ENCODE data around the gene DCUN1D4. TPM values are rescaled to one million over a fixed set of nuclear protein-coding genes. Genes with fewer than 3 reads are reported as not detected.
A peak's percentile ranks its signal among the peaks of the same experiment; 100 is the strongest.

Gene DCUN1D4
- total RNA-seq, 1 experiment from 2014 or later, result 34.3 TPM

GRCh38 chr4:51843309-51844152, 578 bp downstream of the DCUN1D4 start:
- Mint-ChIP-seq H3K9me3 (no peaks in the 10 kb centered on the region), H3K4me1 (peaks cover 30% of the 10 kb centered on the region), H3K27me3 (ENCODE audit: low read depth) (peaks cover 39% of the 10 kb centered on the region), H3K4me3 (peak overlapping the region; percentile 64), H3K36me3 (no peaks in the 10 kb centered on the region), H3K27ac (no peak overlapping the region)
- no peak for TF ChIP-seq ZNF317 (CRISPR knock-in tag; IDR thresholded peaks at IDR 0.05; ENCODE audit: borderline replicate concordance, low read depth)
- TF ChIP-seq JUN (CRISPR knock-in tag; IDR thresholded peaks at IDR 0.05), result no peak
- no peak for TF ChIP-seq IRF2 (CRISPR knock-in tag; IDR thresholded peaks at IDR 0.05; ENCODE audit: borderline replicate concordance, low read depth)
- no peak for TF ChIP-seq ATF2 (CRISPR knock-in tag; IDR thresholded peaks at IDR 0.05; ENCODE audit: borderline replicate concordance, low read depth)
- ChIA-PET POLR2A (interaction anchor here (0.7 to 1.4 kb wide), 4 partner anchors 7 to 236 kb away, joined by 4 to 6 read pairs (median 4); partner anchors contain the start of gene SGCB), CTCF (interaction anchor here (1.3 to 1.9 kb wide), 4 partner anchors 10 to 172 kb away, joined by 7 to 22 read pairs (median 8); no protein-coding TSS in a partner anchor)
- DNase-seq (ENCODE audit: low spot score), result peak; percentile 58
- ATAC-seq, result peak; percentile 1

GRCh38 chr4:51844153-51845054, 1.5 kb downstream of the DCUN1D4 start:
- ChIA-PET CTCF (no interaction called here), POLR2A (interaction anchor here (0.7 to 0.8 kb wide), 2 partner anchors 9 to 235 kb away, joined by 3 to 4 read pairs; no protein-coding TSS in a partner anchor)
- DNase-seq (ENCODE audit: low spot score) (peak; percentile 84), ATAC-seq (peak; percentile 29)
- H3K27me3 Mint-ChIP-seq (ENCODE audit: low read depth), result peaks cover 31% of the 10 kb centered on the region
- 0 out of 2 replicates have a peak overlapping the region, but pooled peaks have one; percentile 45 for H3K27ac Mint-ChIP-seq
- no peaks in the 10 kb centered on the region for H3K9me3 Mint-ChIP-seq
- H3K4me3 Mint-ChIP-seq, result peak overlapping the region; percentile 64
- H3K36me3 Mint-ChIP-seq, result no peaks in the 10 kb centered on the region
- H3K4me1 Mint-ChIP-seq, result peaks cover 30% of the 10 kb centered on the region
- TF ChIP-seq ZNF317 (CRISPR knock-in tag; IDR thresholded peaks at IDR 0.05; ENCODE audit: borderline replicate concordance, low read depth) (no peak), ZNF423 (CRISPR knock-in tag; IDR thresholded peaks at IDR 0.05) (no peak), HMGA2 (CRISPR knock-in tag; IDR thresholded peaks at IDR 0.05) (no peak), MAX (CRISPR knock-in tag; IDR thresholded peaks at IDR 0.05) (peak; percentile 83), E2F5 (CRISPR knock-in tag; IDR thresholded peaks at IDR 0.05) (peak; percentile 58; the same call in 1 of the 2 replicates), ATF1 (CRISPR knock-in tag; IDR thresholded peaks at IDR 0.05) (no peak), NFE2L1 (CRISPR knock-in tag; IDR thresholded peaks at IDR 0.05) (no peak), TEAD1 (CRISPR knock-in tag; IDR thresholded peaks at IDR 0.05) (0 out of 2 replicates have a peak, but pooled peaks have one; percentile 31), SOX15 (CRISPR knock-in tag; IDR thresholded peaks at IDR 0.05) (no peak), RELA (CRISPR knock-in tag; IDR thresholded peaks at IDR 0.05; ENCODE audit: borderline replicate concordance) (no peak), E2F1 (CRISPR knock-in tag; IDR thresholded peaks at IDR 0.05) (no peak), STAT6 (CRISPR knock-in tag; conservative IDR thresholded peaks at IDR 0.05; ENCODE audit: low read depth) (no peak), SP1 (CRISPR knock-in tag; conservative IDR thresholded peaks at IDR 0.05) (peak; percentile 50), FOXJ3 (CRISPR knock-in tag; IDR thresholded peaks at IDR 0.05; ENCODE audit: borderline replicate concordance) (no peak), ARID4B (CRISPR knock-in tag; IDR thresholded peaks at IDR 0.05; ENCODE audit: borderline replicate concordance) (no peak), NFYB (CRISPR knock-in tag; conservative IDR thresholded peaks at IDR 0.05; ENCODE audit: low read depth) (no peak; the same call in 1 of the 2 replicates), NR2C2 (CRISPR knock-in tag; IDR thresholded peaks at IDR 0.05) (no peak)

Data from WTC11 (cell line).